ENCODE data around the gene FIGN.
A peak's percentile ranks its signal among the peaks of the same experiment; 100 is the strongest.

The FIGN gene, protein sequence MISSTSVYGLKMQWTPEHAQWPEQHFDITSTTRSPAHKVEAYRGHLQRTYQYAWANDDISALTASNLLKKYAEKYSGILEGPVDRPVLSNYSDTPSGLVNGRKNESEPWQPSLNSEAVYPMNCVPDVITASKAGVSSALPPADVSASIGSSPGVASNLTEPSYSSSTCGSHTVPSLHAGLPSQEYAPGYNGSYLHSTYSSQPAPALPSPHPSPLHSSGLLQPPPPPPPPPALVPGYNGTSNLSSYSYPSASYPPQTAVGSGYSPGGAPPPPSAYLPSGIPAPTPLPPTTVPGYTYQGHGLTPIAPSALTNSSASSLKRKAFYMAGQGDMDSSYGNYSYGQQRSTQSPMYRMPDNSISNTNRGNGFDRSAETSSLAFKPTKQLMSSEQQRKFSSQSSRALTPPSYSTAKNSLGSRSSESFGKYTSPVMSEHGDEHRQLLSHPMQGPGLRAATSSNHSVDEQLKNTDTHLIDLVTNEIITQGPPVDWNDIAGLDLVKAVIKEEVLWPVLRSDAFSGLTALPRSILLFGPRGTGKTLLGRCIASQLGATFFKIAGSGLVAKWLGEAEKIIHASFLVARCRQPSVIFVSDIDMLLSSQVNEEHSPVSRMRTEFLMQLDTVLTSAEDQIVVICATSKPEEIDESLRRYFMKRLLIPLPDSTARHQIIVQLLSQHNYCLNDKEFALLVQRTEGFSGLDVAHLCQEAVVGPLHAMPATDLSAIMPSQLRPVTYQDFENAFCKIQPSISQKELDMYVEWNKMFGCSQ

DNA sequence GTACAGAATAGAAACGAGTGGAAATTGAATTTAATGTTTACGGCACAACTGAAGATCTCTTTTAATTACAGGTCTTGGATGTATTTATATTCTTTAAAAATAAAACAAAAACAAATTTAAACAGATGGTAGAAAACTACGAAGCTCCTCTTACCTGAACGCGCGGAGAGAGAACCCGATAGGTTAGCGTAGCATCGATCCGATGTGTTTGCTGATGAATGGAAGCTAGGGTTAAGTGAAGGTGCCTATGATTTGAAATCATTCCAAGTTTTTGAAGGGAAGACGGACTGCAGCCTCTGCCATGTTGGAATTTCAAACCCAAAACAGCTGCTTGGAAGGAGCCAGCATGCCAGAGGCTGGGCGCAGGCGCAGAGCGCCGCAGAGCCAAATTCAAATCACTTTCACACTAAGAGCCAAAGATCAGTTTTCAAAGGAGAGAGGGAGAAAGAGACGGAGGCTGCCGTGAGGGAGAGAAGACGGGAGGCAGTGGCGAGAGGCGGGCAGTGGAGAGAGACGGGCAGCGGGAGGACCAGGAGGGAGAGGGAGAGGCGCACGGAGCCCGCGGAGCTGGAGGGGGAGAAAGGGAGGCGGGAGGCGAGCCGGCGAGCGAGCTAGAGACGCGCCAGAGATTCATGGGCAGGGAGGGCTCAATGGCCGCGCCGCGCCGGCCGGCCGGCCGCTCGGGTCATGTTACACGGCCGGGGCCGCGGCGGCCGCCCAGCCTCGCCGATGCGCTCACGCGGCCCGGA is at the start of gene FIGN:
Gene FIGN, minus strand, starts transcription at position 324 of the 748 bp plus-strand sequence. CDS start 1,081 bp downstream, outside the sequence.
- Histone ChIP-seq H3K4me3 (ENCODE audit: low read length) (peak within 1 kb of the TSS; percentile 96), H3K36me3 (ENCODE audit: insufficient read depth, low read length) (no peaks in the 10 kb centered on the region), H3K9me3 (ENCODE audit: low read length) (no peaks in the 10 kb centered on the region)

DNA sequence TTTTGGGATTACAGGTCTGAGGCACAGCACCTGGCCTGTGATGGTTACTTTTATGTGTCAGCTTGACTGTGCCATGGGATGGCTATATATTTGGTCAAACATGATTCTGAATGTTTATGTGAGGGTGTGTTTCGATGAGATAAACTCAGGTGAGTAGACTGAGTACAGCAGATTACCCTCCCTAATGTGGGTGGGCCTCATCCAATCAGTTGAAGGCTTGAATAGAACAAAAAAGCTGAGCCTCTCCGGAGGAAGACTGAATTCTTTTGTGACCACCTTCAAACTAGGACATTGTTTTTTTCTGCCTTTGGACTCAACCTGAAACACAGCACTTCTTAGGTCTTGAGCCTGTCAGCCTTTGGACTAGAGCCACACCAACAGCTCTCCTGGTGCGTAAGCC is 49.4 kb upstream of the FIGN start:
- H3K27me3 ChIP-seq (ENCODE audit: insufficient read depth, low read length) = no peaks in the 10 kb centered on the region
- H3K36me3 ChIP-seq (ENCODE audit: insufficient read depth, low read length) = no peaks in the 10 kb centered on the region
- H3K4me1 ChIP-seq (ENCODE audit: insufficient read depth, low read length) = no peaks in the 10 kb centered on the region
- no peak overlapping the region for H2AFZ ChIP-seq (ENCODE audit: low read depth, low read length)
- H3K9me3 ChIP-seq (ENCODE audit: low read length) = no peaks in the 10 kb centered on the region
- no peak overlapping the region for H3K4me3 ChIP-seq (ENCODE audit: low read length)

More for the DNA sequence above, at the start of gene FIGN:
- Histone ChIP-seq H3K4me1 (ENCODE audit: insufficient read depth, low read length) (peaks cover 27% of the 10 kb centered on the region), H3K27me3 (ENCODE audit: insufficient read depth, low read length) (no peaks in the 10 kb centered on the region), H2AFZ (ENCODE audit: low read depth, low read length) (peak within 1 kb of the TSS; percentile 33)

DNA sequence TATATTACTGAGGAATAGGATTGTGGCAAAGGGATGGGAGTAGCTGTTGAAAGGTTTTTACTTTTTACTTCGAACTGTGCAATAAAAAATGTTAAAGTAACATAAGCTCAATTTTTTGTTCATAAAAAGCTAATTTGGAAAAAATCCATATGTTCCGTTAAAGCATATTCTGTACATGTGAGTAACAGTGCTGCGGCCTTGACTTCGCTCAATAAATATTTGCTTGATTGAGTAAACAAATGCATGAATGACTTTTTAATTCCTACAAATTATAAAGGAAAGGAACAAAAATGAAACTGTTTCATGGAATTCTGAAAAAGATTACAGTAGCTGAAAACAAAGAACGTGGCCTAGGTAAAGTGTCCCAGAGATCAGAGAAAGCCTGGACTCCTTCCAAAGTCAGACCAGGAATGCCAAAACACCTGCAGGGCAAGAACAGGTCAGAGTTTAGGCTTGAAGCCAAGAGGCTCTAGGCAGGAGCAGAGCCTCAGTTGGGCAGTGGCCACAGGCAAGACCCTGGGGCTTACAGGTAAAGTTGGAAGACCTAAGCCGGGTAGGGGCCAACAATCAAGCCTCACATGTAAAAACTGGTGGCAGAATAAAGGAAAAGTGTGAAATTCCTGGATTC is 44.3 kb upstream of the FIGN start:
- Histone ChIP-seq H3K4me1 (ENCODE audit: insufficient read depth, low read length) (no peaks in the 10 kb centered on the region), H3K4me3 (ENCODE audit: low read length) (no peak overlapping the region), H3K9me3 (ENCODE audit: low read length) (no peaks in the 10 kb centered on the region), H2AFZ (ENCODE audit: low read depth, low read length) (no peak overlapping the region), H3K27me3 (ENCODE audit: insufficient read depth, low read length) (no peaks in the 10 kb centered on the region), H3K36me3 (ENCODE audit: insufficient read depth, low read length) (no peaks in the 10 kb centered on the region)

DNA sequence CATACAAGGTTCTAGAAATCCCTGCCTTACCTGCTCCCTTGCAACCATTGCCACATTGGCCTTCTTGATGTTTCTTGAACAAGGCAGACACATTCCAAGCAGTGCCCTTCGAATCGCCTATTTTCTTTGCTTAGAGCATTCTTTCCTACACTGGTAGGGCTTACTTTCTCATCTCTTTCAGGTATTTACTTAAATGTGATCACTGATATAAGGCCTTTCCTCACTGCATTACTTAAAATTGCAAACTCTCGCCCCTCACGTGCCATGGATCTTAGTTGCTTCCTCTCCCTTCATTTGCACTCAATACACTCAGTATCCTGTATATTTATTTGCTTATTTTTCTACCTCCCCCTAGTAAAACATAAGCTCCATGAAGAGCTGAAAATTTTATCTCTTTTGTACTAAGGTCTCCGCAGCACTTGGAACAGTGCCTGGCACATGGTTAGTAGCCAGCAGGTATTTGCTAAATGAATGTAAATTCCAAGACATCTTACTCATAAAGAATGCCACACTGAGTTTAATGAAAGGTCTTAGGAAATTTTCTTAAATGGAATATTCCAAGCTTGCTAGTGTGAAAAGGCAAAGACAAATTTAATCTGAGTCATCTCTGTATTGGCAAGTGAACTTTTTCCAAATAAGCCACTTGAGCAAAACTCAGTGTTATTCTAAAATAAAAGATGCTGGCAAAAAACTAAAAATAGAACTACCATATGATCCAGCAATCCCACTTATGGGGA is 42.4 kb upstream of the FIGN start:
- H3K9me3 ChIP-seq (ENCODE audit: low read length) = no peaks in the 10 kb centered on the region
- no peak overlapping the region for H2AFZ ChIP-seq (ENCODE audit: low read depth, low read length)
- H3K27me3 ChIP-seq (ENCODE audit: insufficient read depth, low read length) = no peaks in the 10 kb centered on the region

DNA sequence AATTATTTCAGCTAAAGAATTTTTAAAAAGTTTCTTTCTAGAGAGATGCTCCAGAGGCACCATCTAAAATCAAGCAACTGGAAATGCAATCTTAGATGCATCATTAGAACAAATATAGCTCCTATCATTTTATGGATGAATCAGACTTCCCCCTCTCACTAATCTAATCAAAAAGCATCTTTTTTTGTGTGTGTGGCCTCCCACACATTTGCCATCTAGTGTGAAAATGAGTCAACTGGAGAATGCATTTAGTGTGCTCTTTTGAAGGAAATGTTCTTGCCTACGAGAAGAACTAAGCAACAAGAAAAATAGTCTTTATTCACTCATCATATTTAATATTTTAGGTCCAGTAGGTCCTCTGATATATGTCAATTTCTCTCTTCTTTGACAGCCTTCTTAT is 39.5 kb upstream of the FIGN start:
- no peak overlapping the region for H2AFZ ChIP-seq (ENCODE audit: low read depth, low read length)
- H3K4me1 ChIP-seq (ENCODE audit: insufficient read depth, low read length) = no peaks in the 10 kb centered on the region
- H3K36me3 ChIP-seq (ENCODE audit: insufficient read depth, low read length) = no peaks in the 10 kb centered on the region
- no peaks in the 10 kb centered on the region for H3K9me3 ChIP-seq (ENCODE audit: low read length)
- H3K4me3 ChIP-seq (ENCODE audit: low read length) = no peak overlapping the region
- no peaks in the 10 kb centered on the region for H3K27me3 ChIP-seq (ENCODE audit: insufficient read depth, low read length)

More for the DNA sequence above, 42.4 kb upstream of the FIGN start:
- H3K4me1 ChIP-seq (ENCODE audit: insufficient read depth, low read length) = no peaks in the 10 kb centered on the region
- H3K36me3 ChIP-seq (ENCODE audit: insufficient read depth, low read length) = no peaks in the 10 kb centered on the region
- H3K4me3 ChIP-seq (ENCODE audit: low read length) = no peak overlapping the region

DNA sequence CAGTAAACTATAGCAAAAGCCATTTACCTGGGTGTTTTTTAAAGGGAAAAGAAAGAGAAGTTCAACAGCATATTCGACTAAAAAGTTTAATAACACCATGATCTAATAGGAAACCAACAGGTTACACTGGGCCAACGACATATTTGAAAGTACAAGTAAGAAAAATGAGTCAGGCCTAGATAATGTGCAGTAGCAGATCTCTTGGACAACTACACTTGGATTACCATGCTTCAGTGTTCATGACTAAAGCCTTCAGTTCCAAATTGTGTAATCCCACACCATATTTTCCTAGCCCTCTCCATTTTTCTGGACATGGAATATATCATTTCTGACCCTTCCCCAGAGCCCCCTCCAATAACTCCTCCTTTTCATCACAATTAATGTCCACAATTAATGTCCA is 39.1 kb upstream of the FIGN start:
- no peaks in the 10 kb centered on the region for H3K4me1 ChIP-seq (ENCODE audit: insufficient read depth, low read length)
- no peaks in the 10 kb centered on the region for H3K36me3 ChIP-seq (ENCODE audit: insufficient read depth, low read length)
- no peak overlapping the region for H2AFZ ChIP-seq (ENCODE audit: low read depth, low read length)
- H3K9me3 ChIP-seq (ENCODE audit: low read length) = no peaks in the 10 kb centered on the region
- H3K27me3 ChIP-seq (ENCODE audit: insufficient read depth, low read length) = no peaks in the 10 kb centered on the region
- H3K4me3 ChIP-seq (ENCODE audit: low read length) = no peak overlapping the region

DNA sequence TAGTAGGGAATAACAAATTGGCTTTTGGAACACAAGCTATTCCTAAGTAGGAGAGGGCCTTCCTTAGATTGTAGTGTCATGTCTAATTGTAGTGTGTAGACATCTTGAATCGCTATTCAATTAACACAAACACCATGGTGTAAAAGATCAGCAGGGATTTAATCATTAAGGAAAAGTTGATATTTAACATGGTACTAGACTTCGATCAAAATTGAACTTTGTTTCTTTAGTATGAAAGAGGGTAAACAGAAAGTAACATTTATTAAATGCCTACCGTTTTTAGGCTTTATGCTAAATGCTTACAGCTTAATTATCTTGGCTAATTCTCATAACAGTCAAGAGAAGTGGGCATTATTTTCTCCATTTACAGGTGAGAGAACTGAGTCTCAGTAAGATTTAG is 37.5 kb upstream of the FIGN start:
- no peak overlapping the region for H3K4me3 ChIP-seq (ENCODE audit: low read length)
- no peaks in the 10 kb centered on the region for H3K36me3 ChIP-seq (ENCODE audit: insufficient read depth, low read length)
- H3K4me1 ChIP-seq (ENCODE audit: insufficient read depth, low read length) = no peaks in the 10 kb centered on the region
- H3K9me3 ChIP-seq (ENCODE audit: low read length) = no peaks in the 10 kb centered on the region
- H3K27me3 ChIP-seq (ENCODE audit: insufficient read depth, low read length) = no peaks in the 10 kb centered on the region
- H2AFZ ChIP-seq (ENCODE audit: low read depth, low read length) = no peak overlapping the region

DNA sequence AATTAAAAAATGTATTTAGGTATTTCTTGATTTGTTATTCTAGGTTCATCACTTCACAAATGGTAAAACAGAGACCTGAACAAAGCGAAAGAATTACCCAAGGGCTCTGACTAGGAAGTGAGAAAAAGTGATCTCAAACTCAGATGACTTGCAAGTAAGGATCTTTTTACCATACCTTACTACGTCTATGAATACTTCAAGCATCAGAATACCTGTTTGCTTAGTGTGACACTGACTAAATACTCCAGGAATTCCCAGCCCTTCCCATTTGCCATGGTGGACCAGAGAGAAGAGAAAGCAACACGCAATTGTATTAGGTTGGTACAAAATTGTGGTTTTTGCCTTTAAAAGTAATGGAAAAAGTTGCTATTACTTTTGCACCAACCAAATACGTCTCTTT is 35.8 kb upstream of the FIGN start:
- Histone ChIP-seq H3K4me3 (ENCODE audit: low read length) (no peak overlapping the region), H2AFZ (ENCODE audit: low read depth, low read length) (no peak overlapping the region), H3K36me3 (ENCODE audit: insufficient read depth, low read length) (no peaks in the 10 kb centered on the region), H3K9me3 (ENCODE audit: low read length) (no peaks in the 10 kb centered on the region), H3K27me3 (ENCODE audit: insufficient read depth, low read length) (no peaks in the 10 kb centered on the region), H3K4me1 (ENCODE audit: insufficient read depth, low read length) (no peaks in the 10 kb centered on the region)

DNA sequence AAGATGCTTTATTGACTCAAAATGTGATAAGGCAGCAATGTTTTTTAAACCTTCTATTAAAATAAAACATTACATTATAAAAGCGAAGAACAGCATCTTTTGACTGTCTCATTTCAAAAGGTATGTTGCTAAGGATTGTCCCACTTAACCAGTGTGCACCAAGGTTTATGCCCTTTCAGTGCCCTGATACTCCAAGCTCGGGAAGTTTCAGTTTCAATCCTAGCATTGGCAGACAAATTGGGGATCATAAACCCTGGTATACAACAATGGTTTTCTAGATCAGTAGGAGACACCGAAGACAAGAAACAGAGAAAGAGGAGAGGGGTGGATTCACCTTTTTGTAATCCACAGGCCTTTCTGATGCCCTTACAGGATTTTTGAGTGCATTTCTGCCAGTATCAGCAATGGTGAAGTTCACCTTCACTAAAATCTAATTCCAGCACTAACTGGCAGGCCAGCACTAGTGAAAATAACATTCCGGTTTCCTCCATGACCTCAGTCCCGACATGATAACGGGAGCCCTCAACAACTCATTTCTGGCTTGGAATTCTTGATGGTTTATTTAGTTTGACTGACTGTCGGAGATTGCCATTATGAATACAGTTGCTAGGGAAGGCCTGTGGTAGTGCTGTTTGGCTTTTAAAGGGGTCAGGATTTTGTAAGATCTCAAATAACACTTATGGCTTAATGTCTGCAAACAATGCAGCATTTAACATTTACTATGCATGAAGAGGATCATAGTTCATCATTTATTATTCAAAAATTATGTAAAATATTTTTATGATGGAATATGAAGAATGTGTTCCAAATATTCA is 33.3 kb upstream of the FIGN start:
- Histone ChIP-seq H3K9me3 (ENCODE audit: low read length) (no peaks in the 10 kb centered on the region), H3K36me3 (ENCODE audit: insufficient read depth, low read length) (no peaks in the 10 kb centered on the region), H2AFZ (ENCODE audit: low read depth, low read length) (no peak overlapping the region), H3K27me3 (ENCODE audit: insufficient read depth, low read length) (no peaks in the 10 kb centered on the region), H3K4me1 (ENCODE audit: insufficient read depth, low read length) (no peaks in the 10 kb centered on the region), H3K4me3 (ENCODE audit: low read length) (no peak overlapping the region)

DNA sequence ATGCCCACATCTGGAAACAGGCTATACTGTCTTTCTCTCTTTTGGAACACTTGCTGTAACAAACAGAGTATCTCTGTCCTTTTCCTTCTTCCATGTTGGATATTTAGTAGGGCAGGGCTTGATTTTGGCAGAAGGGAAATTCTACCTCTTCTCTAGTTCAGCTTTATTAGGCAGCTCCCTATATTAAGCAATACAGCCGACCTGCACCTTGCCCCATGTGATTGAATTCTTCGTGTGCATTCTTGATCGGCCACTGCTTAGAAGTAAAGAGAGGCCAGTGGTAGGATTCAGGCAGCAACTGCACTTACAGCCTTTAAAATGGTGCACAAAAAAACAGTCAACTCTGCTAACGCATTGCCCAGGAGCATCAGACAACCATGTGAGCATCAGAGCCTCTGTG is 31.3 kb upstream of the FIGN start:
- H3K36me3 ChIP-seq (ENCODE audit: insufficient read depth, low read length) = no peaks in the 10 kb centered on the region
- H2AFZ ChIP-seq (ENCODE audit: low read depth, low read length) = no peak overlapping the region
- no peaks in the 10 kb centered on the region for H3K4me1 ChIP-seq (ENCODE audit: insufficient read depth, low read length)
- no peaks in the 10 kb centered on the region for H3K27me3 ChIP-seq (ENCODE audit: insufficient read depth, low read length)
- H3K9me3 ChIP-seq (ENCODE audit: low read length) = no peaks in the 10 kb centered on the region
- no peak overlapping the region for H3K4me3 ChIP-seq (ENCODE audit: low read length)

DNA sequence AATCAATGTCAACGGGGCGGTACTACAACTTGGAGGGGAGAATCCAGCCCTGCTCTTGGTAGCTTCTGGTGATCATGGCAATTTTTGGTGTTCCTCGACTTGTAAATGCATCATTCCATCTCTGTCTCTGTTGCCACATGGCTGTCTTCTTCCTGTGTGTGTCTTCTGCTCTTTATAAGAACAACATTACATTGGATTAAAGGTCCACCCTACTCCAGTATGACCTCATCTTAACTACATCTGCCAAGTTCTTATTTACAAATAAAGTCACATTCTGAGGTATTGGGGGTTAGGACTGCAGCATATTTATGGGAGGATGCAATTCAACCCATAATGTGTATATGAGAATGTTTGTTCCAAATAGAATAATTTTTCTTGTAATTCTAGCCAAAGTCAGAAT is 28.8 kb upstream of the FIGN start:
- Histone ChIP-seq H3K9me3 (ENCODE audit: low read length) (no peaks in the 10 kb centered on the region), H2AFZ (ENCODE audit: low read depth, low read length) (no peak overlapping the region), H3K27me3 (ENCODE audit: insufficient read depth, low read length) (no peaks in the 10 kb centered on the region), H3K4me1 (ENCODE audit: insufficient read depth, low read length) (no peaks in the 10 kb centered on the region), H3K4me3 (ENCODE audit: low read length) (no peak overlapping the region), H3K36me3 (ENCODE audit: insufficient read depth, low read length) (no peaks in the 10 kb centered on the region)

DNA sequence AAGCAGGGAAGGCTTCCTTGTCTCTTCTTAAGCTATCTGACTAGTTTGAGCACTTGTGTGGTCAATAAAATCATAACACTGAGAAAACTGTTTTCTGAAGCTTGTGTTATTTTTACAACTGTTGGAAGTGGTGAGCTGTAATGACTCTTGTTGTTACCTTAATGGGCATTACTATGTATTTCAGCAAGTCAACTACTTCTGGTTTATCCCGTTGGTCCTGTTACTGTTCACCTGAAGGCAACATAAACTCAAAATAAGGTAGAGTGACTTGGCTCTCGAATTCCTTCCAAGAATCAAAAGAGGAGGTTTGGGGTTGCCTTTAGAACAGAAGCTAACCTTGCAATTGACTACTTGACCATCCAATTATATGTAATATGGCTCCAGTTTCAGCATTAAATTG is 23.2 kb upstream of the FIGN start:
- Histone ChIP-seq H3K27me3 (ENCODE audit: insufficient read depth, low read length) (no peaks in the 10 kb centered on the region), H3K4me1 (ENCODE audit: insufficient read depth, low read length) (no peaks in the 10 kb centered on the region), H2AFZ (ENCODE audit: low read depth, low read length) (no peak overlapping the region), H3K9me3 (ENCODE audit: low read length) (no peaks in the 10 kb centered on the region), H3K4me3 (ENCODE audit: low read length) (no peak overlapping the region), H3K36me3 (ENCODE audit: insufficient read depth, low read length) (no peaks in the 10 kb centered on the region)
